ENCODE data around the gene SVBP. TPM values are rescaled to one million over a fixed set of nuclear protein-coding genes. Genes with fewer than 3 reads are reported as not detected.

Gene SVBP
- total RNA-seq, 2 experiments from 2014 or later, result 18.9 to 23.1 TPM

GRCh38 chr1:42788021-42788420 lies 29.2 kb downstream of the SVBP start:
- Histone ChIP-seq H3K79me2 (ENCODE audit: insufficient read depth, low read depth, low read length) (no peaks in the 10 kb centered on the region), H3K36me3 (ENCODE audit: insufficient read depth, low read length) (peaks cover 10% of the 10 kb centered on the region; the same call in 1 of the 2 replicates), H3K4me3 (ENCODE audit: low read depth, low read length, poor library complexity, severe bottlenecking) (no peak overlapping the region), H3K27ac (ENCODE audit: low read depth, low read length, poor library complexity, severe bottlenecking) (no peak overlapping the region), H3K4me2 (ENCODE audit: low read length) (no peak overlapping the region), H3K9me3 (ENCODE audit: low read length) (no peaks in the 10 kb centered on the region), H3K4me1 (ENCODE audit: insufficient read depth, low read length, poor library complexity, severe bottlenecking) (no peaks in the 10 kb centered on the region), H4K20me1 (ENCODE audit: insufficient read depth, low read length) (no peaks in the 10 kb centered on the region; the same call in 1 of the 2 replicates), H2AFZ (ENCODE audit: low read length) (no peak overlapping the region), H3K9me2 (ENCODE audit: insufficient read depth, low read length) (no peaks in the 10 kb centered on the region)
- no peak for DNase-seq (ENCODE audit: low spot score)
- intact Hi-C loops (cut with micrococcal nuclease; ENCODE audit: unreplicated experiment), result no loop called here
- TF ChIP-seq EZH2phosphoT487 (IDR thresholded peaks at IDR 0.05; ENCODE audit: borderline replicate concordance, low read depth, low read length), result no peak
- TF ChIP-seq, protein P1, sequence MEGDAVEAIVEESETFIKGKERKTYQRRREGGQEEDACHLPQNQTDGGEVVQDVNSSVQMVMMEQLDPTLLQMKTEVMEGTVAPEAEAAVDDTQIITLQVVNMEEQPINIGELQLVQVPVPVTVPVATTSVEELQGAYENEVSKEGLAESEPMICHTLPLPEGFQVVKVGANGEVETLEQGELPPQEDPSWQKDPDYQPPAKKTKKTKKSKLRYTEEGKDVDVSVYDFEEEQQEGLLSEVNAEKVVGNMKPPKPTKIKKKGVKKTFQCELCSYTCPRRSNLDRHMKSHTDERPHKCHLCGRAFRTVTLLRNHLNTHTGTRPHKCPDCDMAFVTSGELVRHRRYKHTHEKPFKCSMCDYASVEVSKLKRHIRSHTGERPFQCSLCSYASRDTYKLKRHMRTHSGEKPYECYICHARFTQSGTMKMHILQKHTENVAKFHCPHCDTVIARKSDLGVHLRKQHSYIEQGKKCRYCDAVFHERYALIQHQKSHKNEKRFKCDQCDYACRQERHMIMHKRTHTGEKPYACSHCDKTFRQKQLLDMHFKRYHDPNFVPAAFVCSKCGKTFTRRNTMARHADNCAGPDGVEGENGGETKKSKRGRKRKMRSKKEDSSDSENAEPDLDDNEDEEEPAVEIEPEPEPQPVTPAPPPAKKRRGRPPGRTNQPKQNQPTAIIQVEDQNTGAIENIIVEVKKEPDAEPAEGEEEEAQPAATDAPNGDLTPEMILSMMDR (conservative IDR thresholded peaks at IDR 0.05; ENCODE audit: low read length), result no peak
- no TSS peak for BruUV-seq (replicated peaks)
- CTCF ChIA-PET (ENCODE audit: unreplicated experiment), result no interaction called here
- POLR2A ChIA-PET, result no interaction called here

DNA sequence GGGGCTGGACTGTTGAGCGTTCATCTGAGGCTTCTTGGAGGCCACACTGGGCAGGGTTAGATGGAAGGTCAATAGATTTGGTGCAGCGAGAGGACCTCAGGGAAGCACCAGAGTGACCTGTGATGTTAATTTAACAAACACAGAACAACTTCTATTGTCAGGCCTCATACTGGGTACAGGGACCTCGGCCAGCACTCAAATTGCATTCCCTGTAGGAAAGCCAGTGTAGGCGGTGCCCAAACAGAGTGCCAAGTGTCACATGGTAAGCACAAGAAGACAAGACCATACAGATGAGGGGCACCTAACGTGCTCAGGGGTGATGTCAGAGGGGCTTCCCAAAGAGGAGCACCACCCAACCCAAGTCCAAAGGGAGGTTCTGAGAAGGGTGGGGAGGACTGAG lies 31.1 kb downstream of the SVBP start:
- Histone ChIP-seq H3K4me1 (ENCODE audit: insufficient read depth, low read length, poor library complexity, severe bottlenecking) (no peaks in the 10 kb centered on the region), H3K9me3 (ENCODE audit: low read length) (no peaks in the 10 kb centered on the region), H3K36me3 (ENCODE audit: insufficient read depth, low read length) (peaks cover 18% of the 10 kb centered on the region; the same call in 1 of the 2 replicates), H3K4me2 (ENCODE audit: low read length) (no peak overlapping the region), H2AFZ (ENCODE audit: low read length) (no peak overlapping the region), H3K27ac (ENCODE audit: low read depth, low read length, poor library complexity, severe bottlenecking) (no peak overlapping the region), H3K9me2 (ENCODE audit: insufficient read depth, low read length) (no peaks in the 10 kb centered on the region), H3K79me2 (ENCODE audit: insufficient read depth, low read depth, low read length) (no peaks in the 10 kb centered on the region), H3K4me3 (ENCODE audit: low read depth, low read length, poor library complexity, severe bottlenecking) (no peak overlapping the region), H4K20me1 (ENCODE audit: insufficient read depth, low read length) (no peaks in the 10 kb centered on the region; the same call in 1 of the 2 replicates)
- BruUV-seq (replicated peaks), result no TSS peak
- POLR2A ChIA-PET, result no interaction called here
- no peak for DNase-seq (ENCODE audit: low spot score)
- intact Hi-C loops (cut with micrococcal nuclease; ENCODE audit: unreplicated experiment), result no loop called here
- CTCF ChIA-PET (ENCODE audit: unreplicated experiment), result no interaction called here
- TF ChIP-seq, protein P1 (conservative IDR thresholded peaks at IDR 0.05; ENCODE audit: low read length), result no peak
- no peak for TF ChIP-seq EZH2phosphoT487 (IDR thresholded peaks at IDR 0.05; ENCODE audit: borderline replicate concordance, low read depth, low read length)

DNA sequence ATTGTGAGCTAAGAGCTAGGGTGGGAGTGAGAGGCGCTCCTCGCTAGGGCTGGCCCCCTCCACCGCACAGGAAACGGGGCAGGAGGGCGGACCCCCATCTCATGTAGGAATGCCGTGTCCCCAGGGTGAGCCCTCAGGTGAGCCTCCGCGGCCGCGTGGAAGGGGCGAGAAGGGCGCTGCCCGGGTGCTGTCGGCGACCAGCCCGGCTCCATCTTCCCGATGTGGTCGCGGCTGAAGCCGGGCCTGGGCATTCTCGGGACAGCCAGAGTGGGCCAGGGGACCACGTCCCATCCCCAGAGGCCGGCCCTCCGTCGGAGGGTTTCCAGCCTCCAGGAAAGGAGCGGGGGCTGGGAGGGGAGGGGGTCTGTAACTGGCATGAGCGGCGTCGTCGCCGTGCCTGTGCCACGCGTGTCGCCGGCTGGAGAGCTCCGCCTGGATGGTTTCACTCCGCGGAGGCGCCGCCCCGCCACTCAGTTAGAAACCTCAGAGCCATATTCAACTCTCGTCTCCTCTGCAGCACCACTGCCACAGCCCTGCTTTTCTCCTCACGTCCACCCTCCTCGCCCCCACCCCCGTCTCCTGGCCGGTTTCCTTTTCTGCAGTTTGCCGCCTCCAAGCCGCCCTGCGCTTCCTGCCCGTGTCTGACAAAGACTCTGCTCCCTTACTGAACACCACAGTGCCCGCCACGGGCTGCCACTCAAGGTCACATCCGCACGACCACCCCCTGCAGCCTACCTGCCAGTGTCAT lies 32.1 kb downstream of the SVBP start, which contains the start of gene TMEM269:
Gene TMEM269, plus strand, starts transcription at position 46 of the 748 bp plus-strand sequence. CDS start 4,903 bp downstream, outside the sequence.
- DNase-seq (ENCODE audit: low spot score), result no peak
- no peak within 1 kb of the TSS for H3K27ac ChIP-seq (ENCODE audit: low read depth, low read length, poor library complexity, severe bottlenecking)
- no peaks in the 10 kb centered on the region for H3K79me2 ChIP-seq (ENCODE audit: insufficient read depth, low read depth, low read length)
- no peak within 1 kb of the TSS for H3K4me3 ChIP-seq (ENCODE audit: low read depth, low read length, poor library complexity, severe bottlenecking)
- POLR2A ChIA-PET, result no interaction called here
- H3K36me3 ChIP-seq (ENCODE audit: insufficient read depth, low read length), result peaks cover 28% of the 10 kb centered on the region
- no peaks in the 10 kb centered on the region; the same call in 1 of the 2 replicates for H4K20me1 ChIP-seq (ENCODE audit: insufficient read depth, low read length)
- BruUV-seq (replicated peaks), result no TSS peak
- no peaks in the 10 kb centered on the region for H3K9me2 ChIP-seq (ENCODE audit: insufficient read depth, low read length)
- no peak within 1 kb of the TSS for H2AFZ ChIP-seq (ENCODE audit: low read length)
- H3K4me2 ChIP-seq (ENCODE audit: low read length), result no peak within 1 kb of the TSS
- TF ChIP-seq, protein P1 (conservative IDR thresholded peaks at IDR 0.05; ENCODE audit: low read length), result no peak
- TF ChIP-seq EZH2phosphoT487 (IDR thresholded peaks at IDR 0.05; ENCODE audit: borderline replicate concordance, low read depth, low read length), result no peak
- CTCF ChIA-PET (ENCODE audit: unreplicated experiment), result no interaction called here
- no peaks in the 10 kb centered on the region for H3K9me3 ChIP-seq (ENCODE audit: low read length)
- intact Hi-C loops (cut with micrococcal nuclease; ENCODE audit: unreplicated experiment), result no loop called here
- H3K4me1 ChIP-seq (ENCODE audit: insufficient read depth, low read length, poor library complexity, severe bottlenecking), result no peaks in the 10 kb centered on the region
